ENCODE results near the gene HECTD1. TPM values are rescaled to one million over a fixed set of nuclear protein-coding genes. Genes with fewer than 3 reads are reported as not detected.

The HECTD1 gene
- total RNA-seq, 4 donors from 2014 or later, result 222 to 294 (median 244) TPM

GRCh38 chr14:31188744-31189143, 18.8 kb downstream of the HECTD1 start:
- TF ChIP-seq CTCF (IDR thresholded peaks at IDR 0.05; ENCODE audit: low read depth), result no peak

GRCh38 chr14:31181271-31181670, 26.3 kb downstream of the HECTD1 start:
- no peak for TF ChIP-seq CTCF (IDR thresholded peaks at IDR 0.05; ENCODE audit: low read depth)

- TF ChIP-seq CTCF (IDR thresholded peaks at IDR 0.05; ENCODE audit: low read depth), result no peak
These were observed 27.1 kb downstream of the HECTD1 start for GRCh38 chr14:31180299-31181051.

GRCh38 chr14:31174433-31174832, 33.2 kb downstream of the HECTD1 start:
- TF ChIP-seq CTCF (IDR thresholded peaks at IDR 0.05; ENCODE audit: low read depth), result no peak

- TF ChIP-seq CTCF (IDR thresholded peaks at IDR 0.05; ENCODE audit: low read depth), result no peak
These were observed 34.3 kb downstream of the HECTD1 start for GRCh38 chr14:31173120-31173837.

GRCh38 chr14:31172084-31172483, 35.5 kb downstream of the HECTD1 start:
- TF ChIP-seq CTCF (IDR thresholded peaks at IDR 0.05; ENCODE audit: low read depth), result no peak

GRCh38 chr14:31170411-31170810, 37.2 kb downstream of the HECTD1 start:
- TF ChIP-seq CTCF (IDR thresholded peaks at IDR 0.05; ENCODE audit: low read depth), result no peak

Measured in subcutaneous adipose tissue (tissue), 4 donors.